Activated T-helper 1 cell treated with anti-CD3 and anti-CD28 coated beads, Interleukin-12 subunit alpha, Interleukin-12 subunit beta, Interleukin-2, Interleukin-4 antibody, amounts not matched to agents 30 ng/mL and 10 ng/mL and 1 ng/mL, durations not matched to agents 14 hours and 24 hours and 36 hours (primary cell): Measurements from ENCODE around the gene RASSF8. TPM values are rescaled to one million over a fixed set of nuclear protein-coding genes. Genes with fewer than 3 reads are reported as not detected.

Experiments used
- DNase-seq: peaks from one replicate; pipeline ENCODE4 v3.0.0; 2021; ENCODE audit warnings: low spot score
- H3K27ac Mint-ChIP-seq: one replicate; pipeline ENCODE4 v1.8.0; 2021; ENCODE audit warnings: mild to moderate bottlenecking, mixed read lengths
- H3K27me3 Mint-ChIP-seq: one replicate; pipeline ENCODE4 v1.8.0; 2022; ENCODE audit warnings: mild to moderate bottlenecking, moderate library complexity, mixed read lengths; ENCODE audit not compliant: insufficient read depth
- H3K36me3 Mint-ChIP-seq: one replicate; pipeline ENCODE4 v1.8.0; 2021; ENCODE audit warnings: low read depth, mixed read lengths
- H3K4me1 Mint-ChIP-seq: one replicate; pipeline ENCODE4 v1.8.0; 2021; ENCODE audit warnings: low read depth, mixed read lengths
- H3K4me3 Mint-ChIP-seq: one replicate; pipeline ENCODE4 v1.8.0; 2021; ENCODE audit warnings: mild to moderate bottlenecking, moderate library complexity, mixed read lengths
- H3K9me3 Mint-ChIP-seq: one replicate; pipeline ENCODE4 v1.8.0; 2021; ENCODE audit warnings: mixed read lengths
- intact Hi-C: fragments of 100-400 bp; cut with micrococcal nuclease; formaldehyde crosslinking; loops from one replicate; pipeline ENCODE4 v1.15.1; 2024
- total RNA-seq: library from RNA; stranded (reverse); gene quantifications from 2 replicates; pipeline ENCODE4 v1.2.3, GENCODE V29; 2022

Gene RASSF8
- total RNA-seq, 1 donor from 2014 or later = 0.13 TPM

DNA sequence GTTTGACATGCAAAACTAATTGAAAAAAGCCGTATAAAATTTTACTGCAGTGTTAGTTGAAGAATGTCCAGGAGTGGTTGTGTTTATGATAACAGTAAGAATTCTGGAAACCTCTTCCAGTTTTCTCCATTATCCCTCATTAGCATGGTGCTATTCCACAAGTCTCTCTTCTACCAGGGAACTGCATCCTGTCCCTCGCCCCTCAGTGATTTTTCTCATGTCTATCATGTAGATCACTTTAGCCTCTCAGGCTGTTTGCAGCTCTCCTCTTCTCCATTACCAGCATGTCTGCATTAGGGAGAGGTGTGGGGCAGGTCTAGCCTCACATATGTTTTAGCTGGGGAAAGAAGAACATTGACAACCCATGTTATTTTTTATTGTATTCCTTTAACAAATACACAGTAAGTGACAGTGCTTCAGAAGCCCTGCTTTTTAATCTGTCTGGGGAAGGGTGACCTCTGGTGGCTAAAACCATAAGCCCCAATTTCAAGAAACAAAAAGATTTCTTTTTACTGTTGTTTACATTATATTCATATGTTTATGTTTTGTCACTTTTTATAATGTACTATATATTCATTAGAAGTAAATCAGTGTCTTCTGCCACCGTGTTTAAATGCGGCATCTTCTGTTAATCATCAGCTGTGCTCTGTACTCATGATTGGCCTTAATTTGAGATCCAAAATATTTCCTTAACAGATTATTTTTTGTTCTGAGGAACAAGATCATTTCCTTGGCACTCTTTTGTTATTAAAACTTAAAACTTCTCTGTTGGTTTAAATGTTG is 70.7 kb downstream of the RASSF8 start:
- no peaks in the 10 kb centered on the region for H3K36me3 Mint-ChIP-seq
- H3K4me3 Mint-ChIP-seq = no peak overlapping the region
- intact Hi-C loops = loop anchor here (1.0 kb wide), 2 partner anchors 593 to 641 kb away; no protein-coding TSS in a partner anchor
- no peaks in the 10 kb centered on the region for H3K4me1 Mint-ChIP-seq
- no peak for DNase-seq
- H3K9me3 Mint-ChIP-seq = no peaks in the 10 kb centered on the region
- H3K27ac Mint-ChIP-seq = no peak overlapping the region
- peaks cover 11% of the 10 kb centered on the region for H3K27me3 Mint-ChIP-seq

DNA sequence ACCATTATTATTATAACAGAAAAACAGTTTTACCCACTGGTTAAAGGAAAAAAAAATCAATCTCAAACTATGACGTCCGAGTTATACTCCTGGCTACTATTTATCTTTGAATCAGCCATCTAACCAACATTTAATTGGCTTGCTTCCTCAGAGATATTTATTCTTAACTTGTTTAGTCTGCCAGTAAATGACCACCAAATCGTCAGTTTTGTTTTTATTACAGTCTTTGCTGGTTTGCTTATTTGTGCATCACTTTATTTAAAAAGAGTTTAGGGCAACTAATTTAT is 71.2 kb downstream of the RASSF8 start:
- intact Hi-C loops = loop anchor here (1.0 kb wide), 2 partner anchors 593 to 641 kb away; no protein-coding TSS in a partner anchor
- Mint-ChIP-seq H3K27me3 (peaks cover 11% of the 10 kb centered on the region), H3K36me3 (no peaks in the 10 kb centered on the region), H3K9me3 (no peaks in the 10 kb centered on the region), H3K4me1 (no peaks in the 10 kb centered on the region), H3K4me3 (no peak overlapping the region), H3K27ac (no peak overlapping the region)
- no peak for DNase-seq

DNA sequence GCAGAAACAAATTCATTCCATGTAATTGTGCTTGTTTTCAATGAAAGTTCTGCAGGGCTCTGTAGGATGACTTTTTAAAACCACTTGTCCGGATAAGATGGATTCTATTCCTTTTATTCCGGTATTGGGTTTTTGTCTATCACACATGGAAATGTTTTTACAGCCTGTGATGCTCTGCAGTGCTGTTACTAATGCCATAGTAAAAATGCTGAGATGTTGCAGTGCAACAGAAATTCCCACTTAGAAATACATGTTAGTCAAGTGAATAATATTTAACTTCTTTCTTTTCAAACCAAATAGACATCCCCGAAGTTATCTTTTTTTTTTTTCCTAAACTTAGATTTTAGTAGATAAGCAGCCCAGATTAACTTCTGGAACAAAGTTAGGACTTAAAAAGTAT is 71.9 kb downstream of the RASSF8 start:
- H3K27me3 Mint-ChIP-seq = peaks cover 11% of the 10 kb centered on the region
- H3K4me1 Mint-ChIP-seq = no peaks in the 10 kb centered on the region
- H3K36me3 Mint-ChIP-seq = no peaks in the 10 kb centered on the region
- H3K9me3 Mint-ChIP-seq = no peaks in the 10 kb centered on the region
- intact Hi-C loops = no loop called here
- H3K27ac Mint-ChIP-seq = no peak overlapping the region
- no peak for DNase-seq
- no peak overlapping the region for H3K4me3 Mint-ChIP-seq

DNA sequence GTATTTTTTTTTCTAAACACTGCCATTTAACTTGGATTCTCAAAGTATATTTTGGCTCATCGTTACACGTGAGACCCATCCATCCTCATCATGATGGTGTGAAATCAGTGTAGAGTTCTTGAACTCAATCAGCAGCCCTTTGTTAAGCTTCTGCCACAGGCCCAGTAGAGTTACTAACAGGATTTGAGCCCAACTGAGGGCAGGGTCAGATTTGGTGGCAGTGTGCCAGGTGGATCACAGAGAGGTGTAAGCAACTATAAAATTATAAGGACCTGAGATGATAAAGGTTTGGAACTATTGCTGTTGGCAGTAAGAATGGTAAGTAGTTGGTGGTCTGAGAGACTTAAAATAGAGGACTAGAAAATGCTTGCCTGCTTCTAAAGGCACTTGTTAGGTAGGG is 72.8 kb downstream of the RASSF8 start:
- Mint-ChIP-seq H3K27ac (no peak overlapping the region), H3K4me3 (no peak overlapping the region), H3K36me3 (no peaks in the 10 kb centered on the region), H3K4me1 (no peaks in the 10 kb centered on the region), H3K9me3 (no peaks in the 10 kb centered on the region), H3K27me3 (peaks cover 11% of the 10 kb centered on the region)
- intact Hi-C loops = no loop called here
- no peak for DNase-seq

DNA sequence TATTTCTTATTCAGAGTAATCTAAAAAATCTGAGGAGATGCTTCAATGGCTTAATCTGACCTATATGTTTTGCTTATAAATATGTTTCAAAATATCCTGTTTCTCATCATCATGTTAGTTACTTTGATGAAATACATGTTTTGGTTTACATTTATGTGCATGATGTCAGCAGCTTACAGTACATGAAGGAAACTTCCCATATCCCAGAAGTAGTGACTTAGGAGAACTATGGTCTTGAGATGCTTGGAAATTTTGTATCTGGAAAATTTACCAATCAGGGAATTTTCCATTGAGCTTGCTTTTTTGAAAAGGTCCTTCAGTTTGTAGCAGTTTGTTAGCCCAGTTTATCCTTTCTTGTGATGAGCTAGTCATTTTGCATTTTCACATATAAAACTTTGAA is 73.3 kb downstream of the RASSF8 start:
- Mint-ChIP-seq H3K27me3 (peaks cover 11% of the 10 kb centered on the region), H3K36me3 (no peaks in the 10 kb centered on the region), H3K9me3 (no peaks in the 10 kb centered on the region)

DNA sequence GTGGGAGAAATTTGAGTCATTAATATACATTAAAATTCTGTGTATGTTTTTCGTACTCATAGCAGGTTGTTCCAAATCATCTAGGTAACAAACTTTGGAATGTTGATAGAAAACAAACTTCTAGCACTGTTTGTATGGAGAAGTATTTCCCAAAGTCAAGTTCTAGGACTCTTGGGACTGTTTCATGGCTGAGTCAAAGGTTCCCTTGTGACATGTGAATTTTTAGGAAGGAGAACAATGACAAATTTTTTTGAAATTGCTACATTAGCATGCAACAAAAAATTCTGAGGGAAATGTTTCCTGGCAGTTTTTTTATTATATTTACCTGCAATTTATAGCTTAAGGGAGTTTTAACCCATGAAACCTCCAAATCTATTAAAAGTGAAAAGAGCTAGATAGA is 73.8 kb downstream of the RASSF8 start:
- Mint-ChIP-seq H3K27ac (no peak overlapping the region), H3K9me3 (no peaks in the 10 kb centered on the region), H3K4me1 (no peaks in the 10 kb centered on the region), H3K27me3 (peaks cover 11% of the 10 kb centered on the region), H3K36me3 (no peaks in the 10 kb centered on the region), H3K4me3 (no peak overlapping the region)
- intact Hi-C loops = no loop called here
- DNase-seq = no peak

More for the DNA sequence above, 73.3 kb downstream of the RASSF8 start:
- no peak overlapping the region for H3K4me3 Mint-ChIP-seq
- no peak for DNase-seq
- no peaks in the 10 kb centered on the region for H3K4me1 Mint-ChIP-seq
- H3K27ac Mint-ChIP-seq = no peak overlapping the region
- intact Hi-C loops = no loop called here

DNA sequence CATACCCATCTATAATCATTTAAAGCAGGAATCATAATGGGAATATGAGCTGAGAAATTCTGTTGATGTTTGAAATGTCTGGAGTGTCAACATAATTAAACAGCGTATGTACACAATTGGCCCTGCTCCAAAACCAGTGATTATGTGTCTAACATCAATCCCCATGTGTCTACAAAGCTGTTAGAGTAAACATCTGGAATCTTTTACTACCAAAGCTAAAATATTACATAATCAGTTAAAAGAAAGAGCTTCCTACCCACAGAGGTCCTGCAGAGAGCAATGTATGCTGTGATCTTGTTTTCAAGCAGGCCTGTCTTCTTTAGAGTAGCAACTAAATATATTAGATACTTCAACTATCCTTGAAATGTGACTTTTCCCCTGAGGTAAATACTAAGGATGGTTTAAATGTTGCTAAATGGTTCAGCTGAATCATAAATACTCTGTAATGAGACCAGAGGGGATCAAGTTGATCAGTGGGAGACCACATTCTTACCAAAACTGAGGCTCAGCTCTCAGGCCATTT is 74.3 kb downstream of the RASSF8 start:
- DNase-seq = no peak
- Mint-ChIP-seq H3K4me3 (no peak overlapping the region), H3K27ac (no peak overlapping the region), H3K36me3 (no peaks in the 10 kb centered on the region), H3K9me3 (no peaks in the 10 kb centered on the region), H3K4me1 (no peaks in the 10 kb centered on the region), H3K27me3 (peaks cover 7% of the 10 kb centered on the region)
- intact Hi-C loops = no loop called here

DNA sequence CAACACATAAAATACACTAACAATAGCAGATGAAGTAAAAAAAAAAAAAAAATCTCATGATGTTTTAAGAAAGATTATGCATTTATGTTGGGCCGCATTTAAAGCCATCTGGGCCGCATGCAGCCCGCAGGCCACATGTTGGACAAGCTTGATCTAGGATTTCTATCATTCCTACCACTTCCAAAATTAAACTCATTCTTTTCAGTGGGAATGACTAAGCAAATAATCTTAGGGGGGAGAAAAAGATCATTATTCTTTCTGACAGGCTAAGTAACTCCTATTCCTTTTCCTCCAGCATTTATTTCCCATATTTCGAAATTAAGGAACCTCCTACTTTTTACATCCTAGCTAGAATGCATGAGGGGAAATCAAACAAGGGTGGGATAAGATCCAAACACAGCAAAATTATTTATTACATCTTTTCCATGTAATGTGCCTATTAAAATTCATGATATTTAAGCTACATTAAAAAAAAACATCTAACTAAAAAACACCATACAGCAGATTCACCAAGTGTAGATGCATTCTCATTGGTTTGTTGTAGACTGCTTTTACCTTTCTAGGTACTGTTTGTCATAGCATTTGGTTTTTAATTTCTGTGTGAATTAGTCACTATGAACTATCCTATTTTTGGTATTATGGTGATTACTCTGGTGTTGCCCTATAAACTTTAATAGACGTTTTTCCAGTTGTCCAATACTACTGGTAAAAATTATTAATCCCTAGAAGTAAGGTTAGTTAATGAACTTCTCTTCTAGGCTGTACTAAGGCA is 76.1 kb downstream of the RASSF8 start:
- no peak overlapping the region for H3K27ac Mint-ChIP-seq
- no peaks in the 10 kb centered on the region for H3K36me3 Mint-ChIP-seq
- no peaks in the 10 kb centered on the region for H3K9me3 Mint-ChIP-seq
- intact Hi-C loops = no loop called here
- no peak for DNase-seq
- peaks cover 5% of the 10 kb centered on the region for H3K27me3 Mint-ChIP-seq
- no peaks in the 10 kb centered on the region for H3K4me1 Mint-ChIP-seq
- H3K4me3 Mint-ChIP-seq = no peak overlapping the region

DNA sequence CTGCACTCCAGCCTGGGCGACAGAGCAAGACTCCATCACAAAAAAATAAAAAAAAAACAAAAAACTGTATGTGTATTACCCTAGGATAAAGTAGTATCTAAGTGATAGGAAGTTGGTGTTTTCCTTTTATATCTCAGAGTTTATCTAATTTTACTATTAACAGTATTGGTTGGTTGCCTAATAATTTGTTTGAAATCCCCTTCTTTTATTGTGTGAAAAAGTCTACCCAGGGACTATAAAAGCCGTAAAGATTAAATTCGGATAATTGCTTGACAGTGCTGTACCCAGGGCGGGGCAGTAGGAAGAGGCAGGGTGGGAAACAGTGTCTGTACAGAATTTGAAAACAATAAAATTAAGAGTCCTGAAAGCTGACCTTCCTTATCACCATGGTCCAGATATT is 78.4 kb downstream of the RASSF8 start:
- no peak for DNase-seq
- Mint-ChIP-seq H3K4me3 (no peak overlapping the region), H3K27me3 (no peaks in the 10 kb centered on the region), H3K36me3 (no peaks in the 10 kb centered on the region), H3K9me3 (no peaks in the 10 kb centered on the region), H3K27ac (no peak overlapping the region), H3K4me1 (no peaks in the 10 kb centered on the region)
- intact Hi-C loops = no loop called here

DNA sequence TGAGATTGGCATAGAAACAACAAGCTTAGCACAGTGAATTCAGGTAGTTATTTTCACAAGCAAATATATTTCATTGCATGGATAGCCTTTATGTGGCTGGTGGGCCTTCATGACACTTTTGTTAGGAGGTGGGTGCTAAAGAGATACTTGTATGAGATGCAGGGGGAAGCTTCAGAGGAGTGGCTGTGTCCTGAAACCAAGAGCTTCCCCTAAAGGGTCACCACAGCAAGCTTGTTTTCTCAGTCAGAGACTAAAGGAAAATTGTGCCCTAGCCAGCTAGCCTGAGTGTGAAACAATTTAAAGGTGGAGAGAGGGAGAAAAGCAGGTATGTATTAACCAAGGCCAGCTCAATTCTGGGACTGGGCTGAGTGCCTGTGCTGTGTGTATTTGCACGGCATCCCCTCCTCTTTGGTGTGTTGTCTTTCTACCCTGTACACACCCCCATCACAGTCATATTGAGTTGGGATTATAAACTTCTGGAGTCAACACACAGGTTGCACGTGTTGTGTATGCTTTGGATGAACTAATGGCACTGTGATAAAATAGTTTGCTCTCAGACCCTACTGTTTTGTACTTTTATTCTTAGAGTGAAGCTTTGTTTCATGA is 79.2 kb downstream of the RASSF8 start:
- intact Hi-C loops = no loop called here
- no peaks in the 10 kb centered on the region for H3K4me1 Mint-ChIP-seq
- no peaks in the 10 kb centered on the region for H3K36me3 Mint-ChIP-seq
- no peak overlapping the region for H3K27ac Mint-ChIP-seq
- H3K4me3 Mint-ChIP-seq = no peak overlapping the region
- no peaks in the 10 kb centered on the region for H3K9me3 Mint-ChIP-seq
- DNase-seq = no peak
- peaks cover 6% of the 10 kb centered on the region for H3K27me3 Mint-ChIP-seq

DNA sequence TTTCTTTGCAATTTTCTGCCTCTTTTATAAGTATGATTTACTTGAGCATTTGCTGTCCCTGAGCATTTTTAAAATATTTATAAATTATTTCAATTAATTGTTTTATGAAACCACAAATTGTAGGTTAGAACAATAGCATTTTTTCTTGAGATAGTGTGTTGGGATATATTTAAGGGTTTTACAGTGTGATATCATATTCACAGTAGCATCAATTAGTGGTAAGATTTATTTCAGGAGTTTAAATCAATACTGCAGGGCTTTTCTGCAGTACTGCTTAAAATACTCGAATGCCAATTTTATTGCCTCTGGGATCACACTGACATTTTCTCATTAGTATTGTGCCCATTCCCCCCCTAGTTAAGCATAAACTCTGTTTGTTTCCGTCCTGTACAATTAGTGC is 84.2 kb downstream of the RASSF8 start:
- H3K4me1 Mint-ChIP-seq = no peaks in the 10 kb centered on the region
- H3K4me3 Mint-ChIP-seq = no peak overlapping the region
- intact Hi-C loops = no loop called here
- H3K9me3 Mint-ChIP-seq = no peaks in the 10 kb centered on the region
- DNase-seq = no peak
- H3K27ac Mint-ChIP-seq = no peak overlapping the region
- peaks cover 8% of the 10 kb centered on the region for H3K27me3 Mint-ChIP-seq
- no peaks in the 10 kb centered on the region for H3K36me3 Mint-ChIP-seq

DNA sequence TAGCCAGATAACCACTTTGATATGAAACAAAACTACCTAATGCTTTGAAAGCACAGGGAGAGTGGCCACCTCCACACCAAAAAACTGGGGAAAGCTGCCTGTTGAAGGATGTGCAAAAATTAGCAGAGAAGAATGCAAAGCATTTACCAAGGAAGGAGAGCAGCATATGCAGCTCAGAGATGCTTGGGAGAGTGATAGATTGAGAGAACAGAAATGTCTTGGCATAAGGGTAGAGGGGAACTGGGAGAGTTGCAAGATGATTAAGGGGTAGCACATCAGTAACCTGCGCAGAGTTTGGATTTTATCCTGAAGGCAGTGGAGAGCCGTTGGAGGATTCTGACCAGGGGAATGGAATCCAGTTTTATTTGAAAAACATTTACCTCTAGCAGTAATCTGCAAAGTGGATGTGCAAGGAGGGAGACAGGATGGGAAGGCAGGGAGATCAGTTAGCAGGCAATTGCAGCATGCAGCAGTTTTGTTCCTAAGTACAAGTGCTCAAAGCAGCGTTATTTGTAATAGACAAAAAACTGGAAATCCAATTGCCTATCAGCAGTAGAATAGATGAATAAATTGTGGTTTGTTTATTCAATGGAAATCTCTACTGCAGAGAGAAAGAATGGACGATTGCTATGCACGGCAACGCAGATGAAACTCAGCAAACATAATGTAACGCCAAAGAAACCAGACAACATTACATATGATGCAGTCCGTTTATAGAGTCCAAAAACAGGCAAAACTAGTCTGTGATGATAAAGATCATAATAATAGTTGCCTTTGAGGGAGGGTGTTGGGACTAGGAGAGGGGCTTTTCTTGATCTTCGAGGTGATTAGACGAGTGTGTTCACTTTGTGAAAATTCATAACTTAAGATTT is 84.9 kb downstream of the RASSF8 start:
- no peak overlapping the region for H3K27ac Mint-ChIP-seq
- H3K36me3 Mint-ChIP-seq = no peaks in the 10 kb centered on the region
- no peaks in the 10 kb centered on the region for H3K4me1 Mint-ChIP-seq
- no peak for DNase-seq
- H3K9me3 Mint-ChIP-seq = no peaks in the 10 kb centered on the region
- no peak overlapping the region for H3K4me3 Mint-ChIP-seq
- H3K27me3 Mint-ChIP-seq = peaks cover 8% of the 10 kb centered on the region
- intact Hi-C loops = no loop called here
